HG02642 (cell line): ENCODE data around the gene MPZL1.
A peak's percentile ranks its signal among the peaks of the same experiment; 100 is the strongest.

ENCODE experiments used
- ATAC-seq: cut with Tn5 transposase; IDR thresholded peaks from one replicate; pipeline ENCODE4 v1.9.1; 2021; ENCODE audit warnings: mild to moderate bottlenecking; ENCODE audit not compliant: unreplicated experiment, poor library complexity

Gene MPZL1

DNA sequence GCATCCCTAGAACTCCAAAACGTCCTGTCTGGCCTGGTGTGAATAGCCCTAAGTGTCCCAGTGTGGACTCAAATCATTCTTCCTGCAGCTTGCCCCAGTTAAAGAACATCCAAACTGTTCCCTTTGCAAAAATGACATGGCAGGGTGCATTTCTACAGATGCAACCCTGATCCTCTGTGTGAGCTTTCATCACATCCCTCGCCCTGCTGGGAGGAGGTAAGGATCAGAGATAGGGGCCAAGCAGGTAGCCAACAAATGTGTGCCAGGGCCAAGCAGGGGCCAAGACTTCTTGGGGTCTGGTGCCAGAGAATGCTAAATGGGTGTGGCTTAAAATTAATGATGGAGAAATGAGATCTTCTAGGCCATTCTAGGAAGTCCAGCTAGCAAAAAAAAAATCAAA, 27.1 kb upstream of the MPZL1 start:
- no peak for ATAC-seq

GRCh38 chr1:167695147-167695546, 26.6 kb upstream of the MPZL1 start:
- no peak for ATAC-seq

- no peak for ATAC-seq
These were observed 25.8 kb upstream of the MPZL1 start for GRCh38 chr1:167695756-167696561.

GRCh38 chr1:167697667-167698141, 24.1 kb upstream of the MPZL1 start:
- no peak for ATAC-seq

- no peak for ATAC-seq
These were observed 23.5 kb upstream of the MPZL1 start for GRCh38 chr1:167698313-167698712.

GRCh38 chr1:167701510-167701909, 20.3 kb upstream of the MPZL1 start:
- no peak for ATAC-seq

GRCh38 chr1:167703557-167703956, 18.2 kb upstream of the MPZL1 start:
- no peak for ATAC-seq

DNA sequence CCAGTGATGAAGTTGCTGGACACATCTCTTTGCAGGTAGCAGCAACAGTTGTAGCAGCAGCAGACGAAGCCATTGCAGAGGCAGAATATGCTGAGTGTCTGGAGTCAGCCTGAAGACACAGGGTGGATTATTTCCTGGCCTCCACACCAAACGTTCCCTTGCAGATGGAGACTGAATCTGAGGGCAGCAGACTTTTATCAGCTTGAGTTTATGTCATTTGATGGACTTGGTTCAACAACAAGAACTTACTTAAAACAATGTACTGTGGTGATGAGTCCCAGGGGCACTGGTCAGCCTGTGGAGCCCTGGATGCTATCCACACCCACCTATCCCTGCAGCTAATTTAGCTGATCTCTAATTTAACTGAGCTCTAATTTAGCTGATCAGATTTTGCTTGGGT, 17.1 kb upstream of the MPZL1 start:
- ATAC-seq, result no peak

DNA sequence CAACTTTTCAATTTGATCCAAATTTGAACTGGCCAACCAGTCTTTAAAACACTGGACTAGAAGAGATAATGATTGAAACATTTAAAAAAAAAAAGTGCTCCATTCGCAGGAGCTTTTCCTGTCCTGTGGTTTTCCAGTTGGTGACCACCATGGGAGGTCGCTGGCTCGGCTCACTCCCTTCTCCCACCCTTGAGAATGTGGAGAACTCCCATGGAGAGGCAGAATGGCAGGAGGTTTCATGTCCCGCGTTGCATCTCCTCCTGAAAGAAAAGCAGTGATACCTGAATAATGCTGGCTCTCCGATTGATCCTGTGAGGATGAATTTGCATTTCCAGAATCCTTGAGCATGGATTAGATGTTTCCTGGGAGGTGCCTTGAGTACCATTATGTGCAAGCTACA, 16.5 kb upstream of the MPZL1 start:
- ATAC-seq, result no peak

GRCh38 chr1:167706363-167706762, 15.4 kb upstream of the MPZL1 start:
- no peak for ATAC-seq

DNA sequence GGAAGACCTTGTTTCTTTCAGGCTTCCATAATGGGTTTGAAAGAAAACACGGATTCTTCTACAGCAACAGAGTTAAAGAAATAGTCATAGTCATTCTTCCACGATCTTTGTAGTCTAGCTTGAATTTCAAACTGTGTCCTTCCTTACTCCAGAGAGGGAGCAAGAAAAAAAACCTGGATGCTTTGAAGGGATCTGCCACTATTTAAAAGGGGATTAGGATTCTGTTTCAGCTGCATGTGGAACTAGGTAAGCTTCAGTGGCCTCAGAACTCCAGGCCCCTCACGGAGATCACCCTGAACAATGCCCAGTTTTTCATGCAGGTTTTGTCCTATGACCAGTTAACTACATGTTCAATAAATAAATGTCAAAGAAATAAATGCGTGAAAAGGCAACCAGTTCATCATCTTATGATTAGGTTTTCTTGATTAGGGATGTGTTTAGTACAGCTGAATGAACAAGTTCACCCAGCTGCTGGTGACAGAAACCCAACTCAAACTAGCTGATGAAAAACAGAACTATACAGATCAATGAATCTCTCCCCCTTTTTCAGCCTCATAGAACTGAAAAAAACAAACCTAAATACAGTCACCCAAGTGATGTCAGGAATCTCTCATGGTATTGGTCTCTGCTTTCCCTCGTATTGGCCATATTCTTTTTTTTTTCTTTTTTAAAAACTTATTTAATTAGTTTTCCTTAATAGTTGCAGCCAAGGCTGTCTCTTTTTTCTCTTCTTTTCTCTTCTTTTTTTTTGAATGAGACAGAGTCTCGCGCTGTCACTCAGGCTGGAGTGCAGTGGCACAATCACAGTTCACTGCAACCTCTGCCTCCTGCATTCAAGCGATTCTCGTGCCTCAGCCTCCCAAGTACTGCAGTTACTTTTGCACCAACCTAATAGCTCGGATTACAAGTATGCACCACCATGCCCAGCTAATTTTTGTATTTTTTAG, 14.6 kb upstream of the MPZL1 start:
- peak; percentile 43 for ATAC-seq

DNA sequence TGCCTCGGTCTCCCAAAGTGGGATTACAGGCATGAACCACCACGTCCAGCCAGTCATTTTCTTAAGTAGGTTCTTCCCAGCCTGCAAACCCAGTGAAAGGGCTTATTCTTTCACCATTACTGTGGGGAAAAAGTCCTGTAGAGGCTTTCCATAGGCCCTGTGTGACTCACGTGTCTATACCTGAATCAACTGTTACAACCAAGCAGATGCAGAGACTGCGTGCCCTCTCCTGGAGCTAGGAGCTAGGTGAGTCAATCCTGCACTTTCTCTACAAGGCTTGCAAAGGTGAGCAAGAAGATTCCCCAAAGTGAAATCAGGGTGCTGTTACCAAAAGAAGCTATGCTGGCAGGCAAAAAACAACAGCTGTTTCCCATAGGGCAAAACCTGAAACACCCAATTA, 13.8 kb upstream of the MPZL1 start:
- ATAC-seq, result no peak

DNA sequence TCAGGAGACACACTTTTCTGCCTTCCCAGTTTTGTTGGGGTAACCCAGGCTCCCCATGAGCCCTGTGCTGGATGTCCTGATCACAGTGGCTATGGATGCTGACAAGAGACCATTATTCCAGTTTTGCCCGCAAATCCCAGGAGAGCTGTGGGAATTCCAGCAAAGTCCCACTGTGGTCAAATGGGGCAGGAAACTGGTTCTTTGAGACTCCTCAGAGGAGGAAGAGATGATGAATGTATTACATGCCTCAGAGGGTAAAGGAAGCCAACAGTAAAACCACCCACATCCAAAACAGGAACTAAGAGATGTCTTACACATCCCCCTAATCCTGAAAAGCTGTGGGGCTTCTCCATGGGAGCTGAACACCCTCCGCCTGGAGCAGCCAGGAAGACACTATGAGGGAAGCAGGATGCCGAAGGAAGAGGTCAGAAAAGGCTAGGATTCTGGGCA, 12.8 kb upstream of the MPZL1 start:
- no peak for ATAC-seq

GRCh38 chr1:167710836-167711235, 10.9 kb upstream of the MPZL1 start:
- no peak for ATAC-seq

DNA sequence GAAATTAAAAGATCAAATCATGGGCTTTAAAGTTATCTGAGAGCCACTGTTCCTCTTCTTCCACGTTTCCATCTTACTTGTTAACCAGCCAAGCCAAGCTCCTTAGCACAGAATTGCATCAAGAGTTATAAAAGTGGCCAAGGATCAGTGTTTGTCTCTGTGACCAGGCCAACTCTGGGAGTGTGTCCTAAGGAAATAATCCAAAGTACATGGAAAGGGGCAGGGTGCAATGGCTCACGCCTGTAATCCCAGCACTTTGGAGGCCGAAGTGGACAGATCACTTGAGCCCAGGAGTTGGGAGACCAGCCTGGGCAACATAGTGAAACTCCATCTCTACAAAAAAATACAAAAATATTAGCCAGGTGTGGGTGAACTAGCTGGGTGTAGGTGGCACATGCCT, 10.0 kb upstream of the MPZL1 start:
- no peak for ATAC-seq

DNA sequence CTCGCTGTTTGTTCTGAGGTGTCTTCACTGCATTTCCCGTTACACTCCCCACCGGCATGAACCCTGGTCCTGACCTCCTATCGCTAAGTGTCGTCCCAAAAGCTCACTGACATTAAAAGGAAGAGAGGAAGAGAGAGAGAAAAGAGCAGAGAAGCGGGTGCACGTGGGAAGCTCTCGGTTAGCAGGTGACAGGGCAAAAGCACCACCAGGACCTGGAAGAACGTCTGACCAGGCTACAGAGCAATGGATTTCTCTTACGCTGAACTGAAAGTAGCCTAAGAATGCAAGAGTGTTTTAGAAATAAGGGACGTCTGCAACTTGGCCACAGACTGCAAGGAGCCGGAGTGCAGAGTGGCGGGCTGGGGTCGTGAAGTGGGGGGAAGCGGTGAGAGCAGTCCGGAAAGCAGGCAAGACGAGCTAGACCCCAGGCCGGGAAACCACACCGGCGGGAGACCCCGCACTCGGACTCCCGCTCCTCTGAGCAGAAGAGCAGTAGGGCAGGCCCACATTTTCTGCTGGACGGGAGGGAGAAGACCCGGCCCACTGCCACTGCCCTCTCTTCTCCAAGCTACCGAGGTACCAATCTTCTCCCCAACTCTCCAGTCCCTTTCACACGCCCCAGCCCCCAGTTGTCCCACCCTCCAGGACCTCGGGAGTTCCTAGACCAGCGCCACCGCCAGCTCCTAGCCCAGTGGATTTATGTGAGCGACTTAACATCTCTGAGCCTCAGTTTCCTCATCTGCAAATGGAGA, 8.3 kb upstream of the MPZL1 start:
- ATAC-seq, result no peak

DNA sequence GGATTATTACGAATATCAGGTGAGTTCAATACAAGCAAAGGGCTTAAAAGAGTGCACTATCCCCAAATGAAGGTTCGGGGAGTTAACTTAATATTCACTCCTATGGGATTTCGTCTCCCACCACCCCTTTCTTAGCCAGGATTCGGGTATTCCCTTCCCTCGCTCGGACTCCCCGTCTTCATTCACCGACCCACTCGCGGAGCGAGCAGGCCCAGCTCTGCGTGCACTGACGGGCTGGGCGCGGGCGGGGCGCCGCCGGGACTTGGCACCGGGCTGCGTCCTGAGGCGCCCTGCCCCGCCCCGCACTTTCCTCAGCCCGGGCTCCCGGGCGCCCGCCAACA, 7.7 kb upstream of the MPZL1 start:
- ATAC-seq, result peak; percentile 63

GRCh38 chr1:167714439-167715156, 7.2 kb upstream of the MPZL1 start:
- ATAC-seq, result peak; percentile 57

DNA sequence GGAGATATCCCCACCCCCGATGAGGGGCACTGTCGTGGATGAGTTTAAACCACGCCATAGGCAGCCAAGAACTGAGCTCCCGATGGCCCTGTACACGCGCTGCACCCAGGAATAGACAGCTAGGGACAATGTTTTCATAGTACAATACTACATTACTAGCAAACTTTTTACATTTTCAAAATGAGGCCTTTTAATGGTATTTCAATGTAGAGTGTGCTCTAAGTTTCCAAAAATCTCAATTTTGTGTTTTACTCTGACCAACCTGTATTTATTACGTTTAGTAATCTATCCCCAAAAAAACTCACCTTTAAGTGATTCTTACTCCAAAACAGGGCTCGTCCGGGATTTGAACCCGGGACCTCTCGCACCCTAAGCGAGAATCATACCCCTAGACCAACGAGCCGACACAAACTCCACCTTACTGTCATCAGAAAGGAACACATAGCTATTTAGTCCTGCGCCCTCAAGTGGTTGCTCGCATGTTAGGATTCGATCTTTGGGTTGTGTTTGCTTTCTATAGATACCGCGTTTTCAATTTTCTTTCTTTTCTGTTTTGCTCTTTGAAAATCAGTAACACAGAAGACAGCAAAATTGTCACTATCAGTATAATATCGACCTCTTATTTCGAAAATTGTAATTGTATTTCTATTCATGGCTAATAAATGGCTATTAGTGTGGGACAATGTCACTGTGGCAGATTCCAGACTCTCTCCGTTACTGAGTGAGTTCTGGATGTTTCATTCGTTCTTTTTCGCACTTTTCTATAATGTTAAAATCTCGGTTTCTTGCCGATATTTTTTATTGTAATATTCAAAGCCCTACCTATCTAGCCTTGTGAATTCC, 6.4 kb upstream of the MPZL1 start:
- peak; percentile 43 for ATAC-seq
